Osteoblast (primary cell): ENCODE results near the gene ADGRB3. TPM values are rescaled to one million over a fixed set of nuclear protein-coding genes. Genes with fewer than 3 reads are reported as not detected.
"Not testable (repeated sequence)": the region's sequence is repeated elsewhere in the genome, so short reads cannot be mapped to it uniquely, and the experiment has no call there.

ENCODE experiments used
- DNase-seq: peaks from one replicate; pipeline ENCODE4 v3.0.0; 2011; ENCODE audit warnings: low spot score, mixed read lengths; ENCODE audit not compliant: insufficient read length; ENCODE audit errors: missing footprints
- H2AFZ ChIP-seq: 2 replicates; pipeline ENCODE4 v1.6.0; 2011; ENCODE audit warnings: mild to moderate bottlenecking, low read length
- H3K27ac ChIP-seq: 2 replicates; pipeline ENCODE4 v1.5.1; 2011; ENCODE audit warnings: mild to moderate bottlenecking, low read depth, low read length, moderate library complexity
- H3K27me3 ChIP-seq: 2 replicates; pipeline ENCODE4 v1.6.0; 2012; ENCODE audit warnings: mild to moderate bottlenecking, control low read depth, inconsistent platforms, low read length, moderate library complexity; ENCODE audit not compliant: insufficient read depth
- H3K36me3 ChIP-seq: 2 replicates; pipeline ENCODE4 v1.5.1; 2011; ENCODE audit warnings: mild to moderate bottlenecking, low read length, control low read depth, moderate library complexity; ENCODE audit not compliant: insufficient read depth
- H3K4me1 ChIP-seq: 2 replicates; pipeline ENCODE4 v1.5.1; 2011; ENCODE audit warnings: mild to moderate bottlenecking, low read length, control low read depth, moderate library complexity; ENCODE audit not compliant: insufficient read depth
- H3K4me2 ChIP-seq: 2 replicates; pipeline ENCODE4 v1.6.0; 2011; ENCODE audit warnings: mild to moderate bottlenecking, low read length; ENCODE audit not compliant: insufficient read depth
- H3K4me3 ChIP-seq: fragments of 200-600 bp; sonication (generic); 3 replicates; pipeline ENCODE4 v1.5.1; 2012; ENCODE audit warnings: mild to moderate bottlenecking, low read length, inconsistent platforms; ENCODE audit not compliant: insufficient read depth
- H3K79me2 ChIP-seq: 2 replicates; pipeline ENCODE4 v1.6.0; 2012; ENCODE audit warnings: mild to moderate bottlenecking, low read length, control low read depth, inconsistent platforms; ENCODE audit not compliant: insufficient read depth
- H3K9me3 ChIP-seq: 2 replicates; pipeline ENCODE4 v1.5.1; 2011; ENCODE audit warnings: low read depth, low read length, control low read depth
- H4K20me1 ChIP-seq: 2 replicates; pipeline ENCODE4 v1.6.0; 2012; ENCODE audit warnings: mild to moderate bottlenecking, low read length, control low read depth; ENCODE audit not compliant: insufficient read depth
- CTCF ChIP-seq: IDR thresholded peaks from 2 replicates; pipeline ENCODE4 v1.5.1; 2011; ENCODE audit warnings: mild to moderate bottlenecking, low read depth, low read length, moderate library complexity; ENCODE audit errors: extremely low read depth
- total RNA-seq: library from RNA; depleted of rRNA; stranded (reverse); fragments of >200 nt; gene quantifications from 2 replicates; pipeline ENCODE4 v1.2.3, GENCODE V29; 2012

Gene ADGRB3
- total RNA-seq, 1 donor, result not detected

GRCh38 chr6:68895929-68896328 lies 260.8 kb downstream of the ADGRB3 start:
- no peak for DNase-seq
- Histone ChIP-seq H3K9me3 (no peaks in the 10 kb centered on the region), H3K27ac (no peak overlapping the region), H3K4me2 (no peak overlapping the region), H3K79me2 (no peaks in the 10 kb centered on the region), H4K20me1 (no peaks in the 10 kb centered on the region), H3K4me3 (no peak overlapping the region), H3K4me1 (no peaks in the 10 kb centered on the region), H3K36me3 (no peaks in the 10 kb centered on the region), H3K27me3 (no peaks in the 10 kb centered on the region), H2AFZ (no peak overlapping the region)
- no peak for TF ChIP-seq CTCF

- no peaks in the 10 kb centered on the region for H3K4me1 ChIP-seq
- no peak overlapping the region for H2AFZ ChIP-seq
- H3K36me3 ChIP-seq, result no peaks in the 10 kb centered on the region
- no peak overlapping the region for H3K4me3 ChIP-seq
- TF ChIP-seq CTCF, result no peak
- no peaks in the 10 kb centered on the region for H3K79me2 ChIP-seq
- no peak overlapping the region for H3K4me2 ChIP-seq
- no peak overlapping the region for H3K27ac ChIP-seq
- no peaks in the 10 kb centered on the region for H3K27me3 ChIP-seq
- no peaks in the 10 kb centered on the region for H4K20me1 ChIP-seq
- no peaks in the 10 kb centered on the region for H3K9me3 ChIP-seq
- no peak for DNase-seq
Observed at GRCh38 chr6:68901044-68901443, 266.0 kb downstream of the ADGRB3 start.

- Histone ChIP-seq H4K20me1 (no peaks in the 10 kb centered on the region), H3K9me3 (no peaks in the 10 kb centered on the region), H3K27ac (no peak overlapping the region), H3K36me3 (no peaks in the 10 kb centered on the region), H3K27me3 (no peaks in the 10 kb centered on the region), H3K4me3 (no peak overlapping the region), H2AFZ (no peak overlapping the region), H3K79me2 (no peaks in the 10 kb centered on the region), H3K4me2 (no peak overlapping the region), H3K4me1 (no peaks in the 10 kb centered on the region)
- no peak for DNase-seq
- no peak for TF ChIP-seq CTCF
Observed at GRCh38 chr6:68911334-68911733, 276.3 kb downstream of the ADGRB3 start.

- H3K27me3 ChIP-seq, result no peaks in the 10 kb centered on the region
- H2AFZ ChIP-seq, result no peak overlapping the region
- H3K36me3 ChIP-seq, result no peaks in the 10 kb centered on the region
- TF ChIP-seq CTCF, result no peak
- no peaks in the 10 kb centered on the region for H4K20me1 ChIP-seq
- no peaks in the 10 kb centered on the region for H3K79me2 ChIP-seq
- no peaks in the 10 kb centered on the region for H3K9me3 ChIP-seq
- no peak overlapping the region for H3K4me3 ChIP-seq
- no peak overlapping the region for H3K27ac ChIP-seq
- no peak overlapping the region for H3K4me2 ChIP-seq
- H3K4me1 ChIP-seq, result no peaks in the 10 kb centered on the region
- no peak for DNase-seq
Observed at GRCh38 chr6:68911811-68912210, 276.7 kb downstream of the ADGRB3 start.

- not testable (repeated sequence) for H3K79me2 ChIP-seq, H3K4me2 ChIP-seq, H3K27ac ChIP-seq, H3K4me1 ChIP-seq, H3K4me3 ChIP-seq, DNase-seq, H3K36me3 ChIP-seq, H2AFZ ChIP-seq, H3K27me3 ChIP-seq, H4K20me1 ChIP-seq, H3K9me3 ChIP-seq
Observed at GRCh38 chr6:68912805-68913204, 277.7 kb downstream of the ADGRB3 start.
